B cell (primary cell): ENCODE measurements around the gene CD2. TPM values are rescaled to one million over a fixed set of nuclear protein-coding genes. Genes with fewer than 3 reads are reported as not detected.
A peak's percentile ranks its signal among the peaks of the same experiment; 100 is the strongest.

ENCODE experiments used
- ATAC-seq: fragments of 200-7000 bp; cut with Tn5 transposase; one replicate; pipeline ENCODE4 v1.10.0; 2021; ENCODE audit warnings: low read depth, mild to moderate bottlenecking, moderate number of reproducible peaks, moderate library complexity
- CTCF ChIA-PET: fragments of 350-600 bp; sonication (Branson Sonifier 250); formaldehyde crosslinking; loops from one replicate; lab custom pipeline; 2021; ENCODE audit warnings: antibody characterized with exemption, inconsistent platforms; lab: Charles Lee
- POLR2A ChIA-PET: fragments of 350-600 bp; sonication (Branson Sonifier 250); formaldehyde crosslinking; loops from one replicate; lab custom pipeline; 2021; ENCODE audit warnings: antibody characterized with exemption; lab: Charles Lee
- DNase-seq: peaks from one replicate; pipeline ENCODE4 v3.0.0; 2013
- H2AFZ ChIP-seq: 2 replicates; pipeline ENCODE4 v1.6.1; 2012; ENCODE audit warnings: mild to moderate bottlenecking, low read depth, low read length; ENCODE audit not compliant: insufficient read depth, poor library complexity, severe bottlenecking
- H3K27ac ChIP-seq, 2 donors: 1 replicate in 1 of 2; 2 replicates in 1 of 2; pipeline ENCODE4 v1.5.1; 2012 to 2013; ENCODE audit warnings: low read length in 2 of 2, mild to moderate bottlenecking in 2 of 2, moderate library complexity in 1 of 2
- H3K27me3 ChIP-seq, 4 experiments: fragments of 200-600 bp in 1 of 4; sonication (generic) in 1 of 4; replicated peaks in 1 of 4; 1 replicate in 2 of 4; 2 replicates in 2 of 4; pipeline versions ENCODE4 v1.6.1 to v1.7.0; 2013 to 2016; ENCODE audit warnings: low read length in 3 of 4, mild to moderate bottlenecking in 2 of 4, mixed read lengths in 1 of 4, moderate library complexity in 1 of 4; ENCODE audit not compliant: insufficient read depth in 4 of 4, control insufficient read depth in 3 of 4; ENCODE audit errors: control extremely low read depth in 1 of 4
- H3K36me3 ChIP-seq, 2 experiments: replicated peaks in 1 of 2; 1 replicate in 1 of 2; 2 replicates in 1 of 2; pipeline versions ENCODE4 v1.6.1 to v1.7.1; 2013; ENCODE audit warnings: low read length in 1 of 2; ENCODE audit not compliant: insufficient read depth in 2 of 2, control insufficient read depth in 1 of 2; ENCODE audit errors: control extremely low read depth in 1 of 2, extremely low read depth in 1 of 2
- H3K4me1 ChIP-seq, 2 donors: fragments of 200-600 bp in 1 of 2; sonication (generic) in 1 of 2; 1 replicate in 1 of 2; 2 replicates in 1 of 2; pipeline versions ENCODE4 v1.5.1 to v1.6.1; 2013 to 2017; ENCODE audit warnings: low read length in 2 of 2; ENCODE audit not compliant: control insufficient read depth in 2 of 2, insufficient read depth in 2 of 2
- H3K4me2 ChIP-seq: replicated peaks from 2 replicates; pipeline ENCODE3; 2012; ENCODE audit warnings: mild to moderate bottlenecking, low read depth, low read length; ENCODE audit not compliant: poor library complexity, severe bottlenecking
- H3K4me3 ChIP-seq, 5 experiments: fragments of 200-600 bp in 1 of 5; sonication (generic) in 1 of 5; 1 replicate in 3 of 5; 2 replicates in 2 of 5; pipeline versions ENCODE4 v1.5.1 to v1.7.0; 2011 to 2016; ENCODE audit warnings: low read length in 4 of 5, mild to moderate bottlenecking in 4 of 5, low read depth in 2 of 5, control low read depth in 1 of 5, moderate library complexity in 1 of 5; ENCODE audit not compliant: insufficient read depth in 1 of 5; ENCODE audit errors: control extremely low read depth in 1 of 5, extremely low read depth in 1 of 5
- H3K79me2 ChIP-seq: fragments of 200-600 bp; sonication (generic); one replicate; pipeline ENCODE4 v1.6.0; 2016; ENCODE audit warnings: low read length; ENCODE audit not compliant: control insufficient read depth, insufficient read depth
- H3K9ac ChIP-seq: fragments of 200-600 bp; sonication (generic); 2 replicates; pipeline ENCODE4 v1.6.1; 2017; ENCODE audit warnings: mild to moderate bottlenecking, low read length, moderate library complexity
- H3K9me3 ChIP-seq, 3 donors: one replicate each; pipeline versions ENCODE4 v1.6.1 to v1.7.1; 2013; ENCODE audit warnings: low read length in 2 of 3; ENCODE audit not compliant: control insufficient read depth in 2 of 3, insufficient read depth in 1 of 3; ENCODE audit errors: control extremely low read depth in 1 of 3
- H4K20me1 ChIP-seq: 2 replicates; pipeline ENCODE4 v1.6.0; 2012; ENCODE audit warnings: mild to moderate bottlenecking, low read length; ENCODE audit not compliant: insufficient read depth, control insufficient read depth, poor library complexity, severe bottlenecking
- H3K27ac Mint-ChIP-seq: one replicate; pipeline ENCODE4 v1.8.0; 2021; ENCODE audit warnings: mixed read lengths
- H3K27me3 Mint-ChIP-seq: one replicate; pipeline ENCODE4 v1.8.0; 2021; ENCODE audit warnings: mixed read lengths
- H3K4me1 Mint-ChIP-seq: one replicate; pipeline ENCODE4 v1.8.0; 2021; ENCODE audit warnings: mixed read lengths
- H3K4me3 Mint-ChIP-seq: one replicate; pipeline ENCODE4 v1.8.0; 2021; ENCODE audit warnings: mixed read lengths
- H3K9me3 Mint-ChIP-seq: one replicate; pipeline ENCODE4 v1.8.0; 2022; ENCODE audit warnings: mixed read lengths; ENCODE audit not compliant: insufficient read depth
- CTCF ChIP-seq: fragments of 200-600 bp; IDR thresholded peaks from one replicate; pipeline ENCODE4 v1.8.0; 2022; ENCODE audit warnings: antibody characterized with exemption, mild to moderate bottlenecking
- EZH2 ChIP-seq: IDR thresholded peaks from 2 replicates; pipeline ENCODE4 v1.6.1; 2012; ENCODE audit warnings: borderline replicate concordance, low read depth, mild to moderate bottlenecking, moderate library complexity, low read length; ENCODE audit not compliant: insufficient read depth, poor library complexity, severe bottlenecking
- WGBS: methylation state at CpG from one replicate; pipeline ENCODE4 v1.1.5; 2013; ENCODE audit warnings: missing lambda C conversion rate; ENCODE audit not compliant: insufficient coverage; 5-methylcytosine and 5-hydroxymethylcytosine counted together
- intact Hi-C: fragments of 100-400 bp; cut with micrococcal nuclease; formaldehyde crosslinking; loops from one replicate; pipeline ENCODE4 v1.10.0; 2022
- polyA plus RNA-seq: library from polyadenylated mRNA; depleted of rRNA; stranded (reverse); fragments of >200 nt; gene quantifications from 2 replicates; pipeline ENCODE4 v1.2.3, GENCODE V29; 2012
- total RNA-seq, 2 donors: library from RNA; stranded (reverse); fragments of 120-200 nt in 1 of 2; gene quantifications; 1 replicate in 1 of 2; 2 replicates in 1 of 2; pipeline versions ENCODE4 v1.2.3 to v1.2.4, GENCODE V29; 2013 to 2022

The CD2 gene
- total and polyA plus RNA-seq, 2 donors (not counting 1 experiment from before 2014, with no cell fraction given): 0.52 to 0.74 TPM

GRCh38 chr1:116710420-116711262 lies 43.6 kb upstream of the CD2 start:
- H3K4me1 ChIP-seq: no peaks in the 10 kb centered on the region
- H3K4me2 ChIP-seq: no peak overlapping the region
- ChIA-PET POLR2A (no interaction called here), CTCF (interaction anchor here (0.6 to 1.7 kb wide), 2 partner anchors 14 to 771 kb away, joined by 4 read pairs; no protein-coding TSS in a partner anchor)
- ATAC-seq (no peak), DNase-seq (no peak)
- H3K27me3 ChIP-seq: no peaks in the 10 kb centered on the region
- no peak overlapping the region for H3K4me3 ChIP-seq
- TF ChIP-seq EZH2: no peak
- TF ChIP-seq CTCF: no peak
- H3K27me3 Mint-ChIP-seq: peaks cover 18% of the 10 kb centered on the region
- no peaks in the 10 kb centered on the region for H3K9me3 Mint-ChIP-seq
- H3K27ac ChIP-seq: no peak overlapping the region
- H3K4me1 Mint-ChIP-seq: no peaks in the 10 kb centered on the region
- 94% methylated on average over 2 of the region's 2 CpGs for WGBS
- H2AFZ ChIP-seq: no peak overlapping the region
- H3K79me2 ChIP-seq: no peaks in the 10 kb centered on the region
- H3K27ac Mint-ChIP-seq: no peak overlapping the region
- no peak overlapping the region for H3K9ac ChIP-seq
- intact Hi-C loops: no loop called here
- no peaks in the 10 kb centered on the region for H3K9me3 ChIP-seq
- no peak overlapping the region for H3K4me3 Mint-ChIP-seq
- no peaks in the 10 kb centered on the region for H4K20me1 ChIP-seq
- H3K36me3 ChIP-seq: no peaks in the 10 kb centered on the region

- no peaks in the 10 kb centered on the region for H3K4me1 Mint-ChIP-seq
- H3K27ac Mint-ChIP-seq: no peak overlapping the region
- ATAC-seq: no peak
- H3K27ac ChIP-seq: no peak overlapping the region
- no peak overlapping the region for H3K4me2 ChIP-seq
- H3K4me3 ChIP-seq: no peak overlapping the region
- WGBS: 94% methylated on average over 2 of the region's 2 CpGs
- H3K4me1 ChIP-seq: no peaks in the 10 kb centered on the region
- intact Hi-C loops: no loop called here
- peak overlapping the region; percentile 16 for H2AFZ ChIP-seq
- no peaks in the 10 kb centered on the region for H3K9me3 ChIP-seq
- H4K20me1 ChIP-seq: no peaks in the 10 kb centered on the region
- POLR2A ChIA-PET: no interaction called here
- H3K27me3 ChIP-seq: no peaks in the 10 kb centered on the region
- no peak overlapping the region for H3K9ac ChIP-seq
- H3K36me3 ChIP-seq: no peaks in the 10 kb centered on the region
- DNase-seq: no peak
- no peak overlapping the region for H3K4me3 Mint-ChIP-seq
- H3K27me3 Mint-ChIP-seq: peaks cover 13% of the 10 kb centered on the region
- TF ChIP-seq CTCF: no peak
- TF ChIP-seq EZH2: no peak
- H3K9me3 Mint-ChIP-seq: no peaks in the 10 kb centered on the region
- H3K79me2 ChIP-seq: no peaks in the 10 kb centered on the region
- CTCF ChIA-PET: interaction anchor here (0.6 to 1.7 kb wide), 2 partner anchors 13 to 770 kb away, joined by 4 read pairs; no protein-coding TSS in a partner anchor
These were observed 42.9 kb upstream of the CD2 start for GRCh38 chr1:116711263-116711840.
